ENCODE data around the gene GAPDHS.

The GAPDHS gene

GRCh38 chr19:35592226-35592625, 59.0 kb downstream of the GAPDHS start:
- Histone ChIP-seq H3K4me1 (ENCODE audit: control insufficient read depth, insufficient read depth, low read length) (no peaks in the 10 kb centered on the region), H3K27me3 (ENCODE audit: control insufficient read depth, insufficient read depth, low read length, poor library complexity, severe bottlenecking) (no peaks in the 10 kb centered on the region)
- 38 to 40% methylated on average over 8 of the region's 8 CpGs for WGBS, 2 experiments

More at GRCh38 chr19:35592226-35592625, 59.0 kb downstream of the GAPDHS start:
- no peaks in the 10 kb centered on the region for H3K36me3 ChIP-seq (ENCODE audit: control insufficient read depth, insufficient read depth, low read length)
- H3K4me3 ChIP-seq (ENCODE audit: insufficient read depth, low read depth, low read length), result no peak overlapping the region
- no peaks in the 10 kb centered on the region for H3K9me3 ChIP-seq (ENCODE audit: control insufficient read depth, low read length)
- no peak overlapping the region for H3K27ac ChIP-seq (ENCODE audit: insufficient read depth, low read depth, low read length, poor library complexity, severe bottlenecking)

Data from ectodermal cell (in vitro differentiated cells).